Testis (tissue), 2 donors: ENCODE results near the gene PGP.

Source experiments
- POLR2A ChIP-seq: fragments of 450-650 bp; IDR thresholded peaks from one replicate; pipeline ENCODE4 v1.6.1; 2017; ENCODE audit warnings: antibody characterized with exemption, mild to moderate bottlenecking, moderate library complexity
- TF ChIP-seq, protein P1 (sequence below), 3 experiments: fragments of 450-650 bp in 2 of 3; fragments of 200-600 bp in 1 of 3; sonication (generic) in 1 of 3; IDR thresholded peaks; one replicate each; pipeline ENCODE4 v1.5.1; 2016 to 2019; ENCODE audit warnings: antibody characterized with exemption in 3 of 3, mild to moderate bottlenecking in 2 of 3, moderate library complexity in 1 of 3

DNA sequence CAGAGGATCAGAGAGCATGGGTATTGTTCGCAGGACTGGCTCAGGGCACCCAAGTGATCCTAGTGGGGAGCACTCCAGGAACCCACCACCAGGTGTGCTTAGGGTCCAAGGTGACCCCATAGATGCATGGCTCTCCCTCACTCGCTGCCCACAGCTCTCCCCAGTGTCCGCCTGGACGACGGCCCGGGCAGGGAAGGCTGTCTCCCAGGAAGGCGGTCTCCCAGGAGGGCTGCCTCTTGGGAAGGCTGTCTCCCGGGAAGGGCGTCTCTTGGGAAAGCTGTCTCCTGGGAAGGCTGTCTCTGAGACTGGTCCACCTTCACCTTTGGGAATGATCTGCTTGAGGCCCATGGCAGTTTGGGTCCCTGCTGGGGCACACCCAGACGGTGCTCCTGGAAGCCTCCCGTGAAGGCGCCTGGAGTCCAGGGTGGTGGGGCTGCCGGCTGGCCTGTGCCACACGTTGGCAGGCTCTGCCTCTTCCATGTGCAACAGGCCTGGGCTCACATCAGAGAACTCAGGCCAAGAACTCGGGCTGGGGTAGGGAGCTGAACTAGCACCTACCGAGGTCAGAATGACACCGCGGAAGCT, 31.8 kb upstream of the PGP start:
- TF ChIP-seq POLR2A = no peak
- TF ChIP-seq, protein P1, sequence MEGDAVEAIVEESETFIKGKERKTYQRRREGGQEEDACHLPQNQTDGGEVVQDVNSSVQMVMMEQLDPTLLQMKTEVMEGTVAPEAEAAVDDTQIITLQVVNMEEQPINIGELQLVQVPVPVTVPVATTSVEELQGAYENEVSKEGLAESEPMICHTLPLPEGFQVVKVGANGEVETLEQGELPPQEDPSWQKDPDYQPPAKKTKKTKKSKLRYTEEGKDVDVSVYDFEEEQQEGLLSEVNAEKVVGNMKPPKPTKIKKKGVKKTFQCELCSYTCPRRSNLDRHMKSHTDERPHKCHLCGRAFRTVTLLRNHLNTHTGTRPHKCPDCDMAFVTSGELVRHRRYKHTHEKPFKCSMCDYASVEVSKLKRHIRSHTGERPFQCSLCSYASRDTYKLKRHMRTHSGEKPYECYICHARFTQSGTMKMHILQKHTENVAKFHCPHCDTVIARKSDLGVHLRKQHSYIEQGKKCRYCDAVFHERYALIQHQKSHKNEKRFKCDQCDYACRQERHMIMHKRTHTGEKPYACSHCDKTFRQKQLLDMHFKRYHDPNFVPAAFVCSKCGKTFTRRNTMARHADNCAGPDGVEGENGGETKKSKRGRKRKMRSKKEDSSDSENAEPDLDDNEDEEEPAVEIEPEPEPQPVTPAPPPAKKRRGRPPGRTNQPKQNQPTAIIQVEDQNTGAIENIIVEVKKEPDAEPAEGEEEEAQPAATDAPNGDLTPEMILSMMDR (IDR thresholded peaks at IDR 0.05) = no peak
